DLD1 (cell line): ENCODE measurements around the gene CCNY.
"Not testable (repeated sequence)": the region's sequence is repeated elsewhere in the genome, so short reads cannot be mapped to it uniquely, and the experiment has no call there.

Experiments
- in situ Hi-C: cut with HindIII; loops from 2 replicates; pipeline ENCODE4 v1.10.0; 2017; ENCODE audit warnings: low sequenced_read_pairs

CCNY gene

GRCh38 chr10:35505241-35505873 is 169.0 kb downstream of the CCNY start:
- in situ Hi-C loops, result no loop called here

- in situ Hi-C loops, result no loop called here
These were observed 170.4 kb downstream of the CCNY start for GRCh38 chr10:35506741-35507140.

GRCh38 chr10:35507519-35508109 is 171.3 kb downstream of the CCNY start:
- in situ Hi-C loops, result no loop called here

GRCh38 chr10:35508647-35509046 is 172.3 kb downstream of the CCNY start:
- in situ Hi-C loops, result no loop called here

- in situ Hi-C loops, result no loop called here
These were observed 174.6 kb downstream of the CCNY start for GRCh38 chr10:35510891-35511290.

GRCh38 chr10:35511647-35512046 is 175.3 kb downstream of the CCNY start:
- in situ Hi-C loops, result no loop called here

GRCh38 chr10:35516102-35516670 is 179.9 kb downstream of the CCNY start:
- in situ Hi-C loops, result no loop called here

- in situ Hi-C loops, result no loop called here
These were observed 181.3 kb downstream of the CCNY start for GRCh38 chr10:35517431-35518181.

GRCh38 chr10:35518187-35518586 is 181.9 kb downstream of the CCNY start:
- in situ Hi-C loops, result not testable (repeated sequence)

- in situ Hi-C loops, result no loop called here
These were observed 184.7 kb downstream of the CCNY start for GRCh38 chr10:35520996-35521395.

- in situ Hi-C loops, result no loop called here
These were observed 187.4 kb downstream of the CCNY start for GRCh38 chr10:35523670-35524225.

GRCh38 chr10:35526746-35527145 is 190.4 kb downstream of the CCNY start:
- in situ Hi-C loops, result no loop called here

GRCh38 chr10:35532141-35532540 is 195.8 kb downstream of the CCNY start:
- in situ Hi-C loops, result no loop called here

GRCh38 chr10:35533565-35533964 is 197.3 kb downstream of the CCNY start:
- in situ Hi-C loops, result no loop called here

- in situ Hi-C loops, result no loop called here
These were observed 198.8 kb downstream of the CCNY start for GRCh38 chr10:35535136-35535535.

GRCh38 chr10:35536789-35537188 is 200.5 kb downstream of the CCNY start:
- in situ Hi-C loops, result no loop called here

GRCh38 chr10:35537925-35538324 is 201.6 kb downstream of the CCNY start:
- in situ Hi-C loops, result not testable (repeated sequence)

GRCh38 chr10:35540296-35541164 is 204.2 kb downstream of the CCNY start:
- in situ Hi-C loops, result no loop called here

- in situ Hi-C loops, result no loop called here
These were observed 205.4 kb downstream of the CCNY start for GRCh38 chr10:35541720-35542119.

- in situ Hi-C loops, result no loop called here
These were observed 206.0 kb downstream of the CCNY start for GRCh38 chr10:35542303-35542702.
